ENCODE data around the gene CIDEC.

DNA sequence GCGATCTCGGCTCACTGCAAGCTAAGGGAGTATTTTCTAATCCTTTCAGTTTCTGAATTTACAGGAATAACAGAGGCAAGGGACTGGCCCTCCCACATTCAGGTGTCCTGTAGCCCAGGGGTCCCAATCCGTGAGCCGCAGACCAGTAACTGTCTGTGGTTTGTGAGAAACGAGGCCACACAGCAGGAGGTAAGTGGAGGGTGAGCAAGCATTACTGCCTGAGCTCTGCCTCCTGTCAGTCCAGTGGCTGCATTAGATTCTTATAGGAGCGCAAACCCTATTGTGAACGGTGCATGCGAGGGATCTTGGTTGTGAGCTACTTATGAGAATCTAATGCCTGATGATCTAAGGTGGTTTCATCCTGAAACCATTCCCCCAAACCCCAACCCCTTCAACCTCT is 31.8 kb upstream of the CIDEC start:
- TF ChIP-seq, protein P1, sequence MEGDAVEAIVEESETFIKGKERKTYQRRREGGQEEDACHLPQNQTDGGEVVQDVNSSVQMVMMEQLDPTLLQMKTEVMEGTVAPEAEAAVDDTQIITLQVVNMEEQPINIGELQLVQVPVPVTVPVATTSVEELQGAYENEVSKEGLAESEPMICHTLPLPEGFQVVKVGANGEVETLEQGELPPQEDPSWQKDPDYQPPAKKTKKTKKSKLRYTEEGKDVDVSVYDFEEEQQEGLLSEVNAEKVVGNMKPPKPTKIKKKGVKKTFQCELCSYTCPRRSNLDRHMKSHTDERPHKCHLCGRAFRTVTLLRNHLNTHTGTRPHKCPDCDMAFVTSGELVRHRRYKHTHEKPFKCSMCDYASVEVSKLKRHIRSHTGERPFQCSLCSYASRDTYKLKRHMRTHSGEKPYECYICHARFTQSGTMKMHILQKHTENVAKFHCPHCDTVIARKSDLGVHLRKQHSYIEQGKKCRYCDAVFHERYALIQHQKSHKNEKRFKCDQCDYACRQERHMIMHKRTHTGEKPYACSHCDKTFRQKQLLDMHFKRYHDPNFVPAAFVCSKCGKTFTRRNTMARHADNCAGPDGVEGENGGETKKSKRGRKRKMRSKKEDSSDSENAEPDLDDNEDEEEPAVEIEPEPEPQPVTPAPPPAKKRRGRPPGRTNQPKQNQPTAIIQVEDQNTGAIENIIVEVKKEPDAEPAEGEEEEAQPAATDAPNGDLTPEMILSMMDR (IDR thresholded peaks at IDR 0.05), result no peak
- TF ChIP-seq SIN3A (IDR thresholded peaks at IDR 0.05; ENCODE audit: borderline replicate concordance, insufficient read depth, low read depth, low read length), result no peak
- no peak for TF ChIP-seq POLR2AphosphoS5 (IDR thresholded peaks at IDR 0.05; ENCODE audit: low read depth, low read length)
- no peak for TF ChIP-seq TCF7L2 (IDR thresholded peaks at IDR 0.05; ENCODE audit: low read depth, low read length)
